Activated CD8-positive, alpha-beta memory T cell treated with anti-CD3 and anti-CD28 coated beads, Interleukin-2, amount 50 U/mL, for 1 hour (primary cell): ENCODE measurements around the gene DDX50.
A peak's percentile ranks its signal among the peaks of the same experiment; 100 is the strongest.
"Not testable (repeated sequence)": the region's sequence is repeated elsewhere in the genome, so short reads cannot be mapped to it uniquely, and the experiment has no call there.

ENCODE experiments used
- DNase-seq: peaks from one replicate; pipeline ENCODE4 v3.0.0-alpha.2; 2020; ENCODE audit errors: extremely low read depth

Gene DDX50

DNA sequence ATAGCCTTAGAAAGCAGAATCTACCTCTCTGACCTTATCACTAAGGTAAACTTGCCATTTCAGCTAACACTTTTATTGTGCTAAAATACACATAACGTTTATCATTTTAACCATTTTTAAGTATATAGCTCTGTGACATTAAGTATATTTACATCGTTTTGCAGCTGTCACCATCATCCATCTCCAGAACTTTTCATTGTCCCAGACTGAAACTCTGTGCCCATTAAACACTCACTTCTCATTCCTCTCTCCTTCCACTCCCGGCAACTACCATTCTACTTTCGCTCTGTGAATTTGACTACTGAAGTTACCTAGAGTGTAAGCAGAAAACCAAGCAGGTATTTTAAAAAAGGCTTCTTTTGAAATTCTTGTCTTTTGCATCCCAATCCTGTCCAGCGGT lies 1.3 kb downstream of the DDX50 start:
- no peak for DNase-seq

DNA sequence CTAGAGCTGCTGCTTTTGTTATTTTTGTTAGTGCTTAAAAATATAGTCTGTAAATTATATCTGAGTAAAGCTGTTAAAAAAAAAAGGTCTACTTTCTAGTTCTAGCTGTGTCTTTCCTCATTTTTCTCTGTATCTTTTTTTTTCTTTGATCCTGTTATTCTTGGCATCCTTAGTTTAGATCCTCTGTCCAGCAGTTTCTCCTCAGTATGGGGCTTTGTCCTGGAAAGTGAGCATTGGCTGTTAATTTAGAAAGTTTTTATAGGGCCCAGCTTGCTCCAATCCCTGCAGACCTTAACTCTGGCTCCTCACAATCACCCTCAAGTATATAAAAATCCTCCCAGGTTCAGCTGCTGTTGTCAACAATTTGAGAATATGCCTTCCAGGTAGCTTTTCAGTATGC lies 23.5 kb downstream of the DDX50 start:
- DNase-seq: no peak

DNA sequence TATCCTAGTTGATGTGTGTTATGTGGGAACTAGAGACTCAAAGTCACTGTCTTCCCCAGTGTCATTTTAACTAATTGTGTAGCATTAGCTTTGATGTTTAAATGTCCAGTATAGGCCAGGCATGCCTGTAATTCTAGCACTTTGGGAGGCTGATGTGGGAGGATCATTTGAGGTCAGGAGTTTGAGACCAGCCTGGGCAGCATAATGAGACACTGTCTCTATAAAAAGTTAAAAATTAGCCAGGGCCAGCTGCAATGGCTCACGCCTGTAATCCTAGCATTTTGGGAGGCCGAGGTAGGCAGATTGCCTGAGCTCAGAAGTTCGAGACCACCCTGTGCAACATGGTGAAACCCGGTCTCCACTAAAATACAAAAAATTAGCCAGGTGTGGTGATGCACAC lies 24.4 kb downstream of the DDX50 start:
- no peak for DNase-seq

DNA sequence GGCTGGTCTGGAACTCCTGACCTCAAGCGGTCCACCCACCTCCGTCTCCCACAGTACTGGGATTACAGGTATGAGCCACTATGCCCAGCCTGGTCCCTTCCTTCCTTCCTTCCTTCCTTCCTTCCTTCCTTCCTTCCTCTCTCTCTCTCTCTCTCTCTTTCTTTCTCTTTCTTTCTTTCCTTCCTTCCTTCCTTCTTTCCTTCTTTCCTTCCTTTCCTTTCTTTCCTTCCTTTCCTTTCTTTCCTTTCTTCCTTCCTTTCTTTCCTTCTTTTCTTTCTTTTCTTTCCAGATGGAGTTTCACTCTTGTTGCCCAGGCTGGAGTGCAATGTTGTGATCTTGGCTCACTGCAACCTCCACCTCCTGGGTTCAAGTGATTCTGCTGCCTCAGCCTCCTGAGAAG lies 28.0 kb downstream of the DDX50 start:
- DNase-seq: not testable (repeated sequence)

- not testable (repeated sequence) for DNase-seq
These were observed 28.8 kb downstream of the DDX50 start for GRCh38 chr10:68929888-68930287.

GRCh38 chr10:68932860-68933259 lies 31.7 kb downstream of the DDX50 start:
- not testable (repeated sequence) for DNase-seq

DNA sequence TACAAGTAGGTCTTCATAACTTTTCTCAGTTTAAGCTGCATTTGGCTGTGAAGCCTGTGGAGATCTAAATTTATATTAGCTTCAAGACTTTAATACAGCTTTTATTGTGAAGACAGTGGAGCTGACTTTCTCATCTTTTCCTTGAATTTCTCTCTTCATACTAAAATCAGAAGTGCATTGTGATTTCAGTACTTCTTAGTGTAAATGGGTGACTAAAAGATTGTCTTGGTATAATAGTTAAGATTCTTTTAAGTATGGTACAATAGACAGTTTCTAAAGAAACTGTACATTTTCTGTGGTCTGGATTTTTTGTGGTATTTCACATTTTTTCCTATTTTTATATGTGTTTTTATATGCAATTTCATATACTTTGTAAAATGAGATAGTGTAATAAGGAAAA lies 33.9 kb downstream of the DDX50 start:
- no peak for DNase-seq

- no peak for DNase-seq
These were observed 37.0 kb downstream of the DDX50 start for GRCh38 chr10:68938117-68938516.

GRCh38 chr10:68938884-68939283 lies 37.8 kb downstream of the DDX50 start:
- DNase-seq: no peak

DNA sequence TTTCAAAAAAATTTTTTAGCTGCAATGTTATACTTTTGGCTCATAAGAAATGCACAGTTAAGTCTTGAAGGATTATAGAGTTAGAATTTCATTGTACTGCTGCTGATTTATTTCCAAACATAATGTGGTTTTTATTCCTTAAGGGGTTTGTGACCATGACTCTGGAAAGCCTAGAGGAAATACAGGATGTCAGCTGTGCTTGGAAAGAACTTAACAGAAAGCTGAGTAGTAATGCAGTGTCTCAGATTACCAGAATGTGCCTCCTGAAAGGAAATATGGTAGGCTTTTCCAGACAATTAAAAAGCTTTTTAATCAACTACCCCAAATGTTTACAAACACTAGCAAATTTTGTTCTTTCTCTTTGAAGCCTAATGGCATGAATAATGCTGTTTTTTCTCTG lies 39.8 kb downstream of the DDX50 start:
- not testable (repeated sequence) for DNase-seq

GRCh38 chr10:68950598-68950997 lies 49.5 kb downstream of the DDX50 start:
- no peak for DNase-seq

- no peak for DNase-seq
These were observed 53.8 kb downstream of the DDX50 start for GRCh38 chr10:68954904-68955303.

DNA sequence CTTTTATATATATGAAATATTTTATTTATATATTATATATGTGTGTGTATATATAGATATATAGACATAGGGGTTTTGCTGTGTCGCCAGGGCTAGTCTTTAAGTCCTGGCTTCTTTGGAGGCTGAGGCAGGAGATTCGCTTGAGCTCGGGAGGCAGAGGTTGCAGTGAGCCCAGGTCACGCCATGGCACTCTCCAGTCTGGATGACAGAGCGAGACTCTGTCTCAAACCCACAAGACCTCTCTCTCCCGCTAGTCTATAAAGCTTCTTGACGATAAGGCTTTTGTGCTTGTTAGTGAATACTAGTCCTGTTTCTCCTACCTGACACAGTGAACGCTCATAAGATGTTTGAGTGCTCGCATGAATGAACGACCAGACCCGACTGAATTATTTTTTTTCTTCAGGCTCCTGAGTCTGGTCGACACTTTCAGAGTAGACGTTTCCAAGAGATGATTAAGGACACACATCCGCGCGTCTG lies 54.3 kb downstream of the DDX50 start:
- no peak for DNase-seq

DNA sequence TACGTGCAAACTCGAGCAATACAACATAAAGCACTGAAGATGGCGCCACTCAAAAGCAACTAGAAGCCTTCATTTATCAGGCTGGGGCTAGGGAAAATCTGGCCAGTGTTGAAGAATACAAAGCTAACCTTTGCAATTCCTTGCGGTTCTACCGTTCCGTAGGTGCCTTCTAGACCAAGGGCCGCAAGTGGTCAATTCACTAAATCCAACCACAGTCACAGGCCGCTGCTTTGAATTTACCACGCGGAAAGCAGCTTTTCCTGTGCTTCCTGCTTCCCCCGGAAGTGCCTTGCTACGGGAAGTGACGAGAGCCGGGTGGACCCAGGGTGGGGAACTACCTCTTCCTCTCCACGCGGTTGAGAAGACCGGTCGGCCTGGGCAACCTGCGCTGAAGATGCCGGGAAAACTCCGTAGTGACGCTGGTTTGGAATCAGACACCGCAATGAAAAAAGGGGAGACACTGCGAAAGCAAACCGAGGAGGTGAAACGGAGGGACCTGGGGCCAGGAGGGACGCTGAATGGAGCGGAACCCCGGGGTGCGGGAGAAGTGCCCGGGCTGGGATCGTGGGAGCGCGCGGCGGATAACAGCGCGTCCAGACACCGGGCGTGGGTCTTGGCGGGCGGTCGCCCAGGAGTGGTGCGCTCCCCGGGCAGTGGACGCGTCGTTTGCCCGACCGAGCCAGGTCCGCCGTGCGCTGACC lies 54.9 kb downstream of the DDX50 start, which contains the start of gene DDX21:
TSS of gene DDX21 (plus strand) at position 339 of the 701 bp plus-strand sequence. CDS start at position 395, 56 bp downstream.
- DNase-seq: peak; percentile 76

DNA sequence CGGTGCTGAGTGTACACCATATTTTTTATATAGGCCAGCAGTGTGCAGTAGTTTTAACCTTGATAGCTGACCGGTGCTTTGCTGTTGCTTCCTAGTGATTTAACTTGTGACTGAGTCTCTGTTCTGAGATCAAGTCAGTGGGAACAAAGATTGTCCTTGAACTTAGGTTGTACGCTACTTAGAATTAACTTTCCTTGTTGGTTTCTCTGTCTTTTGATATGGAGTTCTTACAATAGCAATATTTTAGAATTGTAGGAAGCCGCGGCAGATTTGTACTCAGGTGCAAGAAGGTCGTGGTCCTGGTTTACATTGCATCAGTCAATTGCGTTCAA lies 56.1 kb downstream of the DDX50 start:
- DNase-seq: no peak

DNA sequence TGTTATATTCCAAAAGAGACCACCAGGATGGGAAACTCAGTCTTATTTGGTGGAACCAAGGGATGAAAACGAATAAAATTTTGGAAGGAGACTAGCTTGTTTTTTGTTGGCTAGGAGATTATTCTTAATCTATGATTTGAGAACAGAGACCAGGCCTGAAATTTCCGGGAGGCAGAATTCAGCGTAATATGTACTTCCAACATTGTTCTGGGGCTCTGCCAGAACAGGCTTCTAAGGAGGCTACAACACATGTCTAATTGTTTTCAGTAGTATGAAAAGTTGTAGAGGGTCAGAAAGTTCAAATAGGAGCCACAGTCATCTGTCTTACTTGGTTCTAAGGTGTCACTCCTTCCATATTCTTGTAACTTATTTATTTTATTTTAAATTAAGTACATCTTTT lies 56.5 kb downstream of the DDX50 start:
- DNase-seq: no peak

DNA sequence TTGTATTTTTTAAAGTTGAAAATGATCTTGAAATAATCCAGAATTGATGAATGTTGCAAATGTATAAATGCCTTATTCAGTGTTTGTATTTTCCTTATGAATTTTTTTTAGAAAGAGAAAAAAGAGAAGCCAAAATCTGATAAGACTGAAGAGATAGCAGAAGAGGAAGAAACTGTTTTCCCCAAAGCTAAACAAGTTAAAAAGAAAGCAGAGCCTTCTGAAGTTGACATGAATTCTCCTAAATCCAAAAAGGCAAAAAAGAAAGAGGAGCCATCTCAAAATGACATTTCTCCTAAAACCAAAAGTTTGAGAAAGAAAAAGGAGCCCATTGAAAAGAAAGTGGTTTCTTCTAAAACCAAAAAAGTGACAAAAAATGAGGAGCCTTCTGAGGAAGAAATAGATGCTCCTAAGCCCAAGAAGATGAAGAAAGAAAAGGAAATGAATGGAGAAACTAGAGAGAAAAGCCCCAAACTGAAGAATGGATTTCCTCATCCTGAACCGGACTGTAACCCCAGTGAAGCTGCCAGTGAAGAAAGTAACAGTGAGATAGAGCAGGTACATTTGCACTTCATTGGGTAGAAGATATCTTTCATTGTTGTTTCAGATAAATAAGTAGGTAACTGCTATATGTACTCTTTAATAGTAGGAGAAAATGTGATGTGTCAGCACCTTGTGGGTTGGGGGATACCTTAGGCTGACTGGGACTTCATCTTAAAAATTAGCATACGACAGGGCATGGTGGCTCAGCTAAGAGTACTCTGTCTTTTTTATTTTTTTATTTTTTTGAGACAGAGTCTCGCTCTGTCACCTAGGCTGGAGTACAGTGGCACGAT lies 58.8 kb downstream of the DDX50 start:
- no peak for DNase-seq

DNA sequence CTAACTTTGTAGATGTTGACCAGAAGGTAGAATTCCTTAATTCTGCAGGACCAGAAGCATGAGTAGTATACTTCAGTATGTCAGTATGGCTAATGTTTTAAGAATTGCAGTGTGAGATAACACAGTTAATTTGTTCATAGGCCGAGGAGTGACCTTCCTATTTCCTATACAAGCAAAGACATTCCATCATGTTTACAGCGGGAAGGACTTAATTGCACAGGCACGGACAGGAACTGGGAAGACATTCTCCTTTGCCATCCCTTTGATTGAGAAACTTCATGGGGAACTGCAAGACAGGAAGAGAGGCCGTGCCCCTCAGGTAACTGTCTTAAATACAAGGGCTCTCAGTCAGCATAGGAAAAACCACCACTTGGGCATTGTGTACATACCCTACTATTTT lies 62.0 kb downstream of the DDX50 start:
- DNase-seq: no peak

GRCh38 chr10:68973975-68974374 lies 72.9 kb downstream of the DDX50 start:
- no peak for DNase-seq

- DNase-seq: not testable (repeated sequence)
These were observed 74.9 kb downstream of the DDX50 start for GRCh38 chr10:68975936-68976473.

- not testable (repeated sequence) for DNase-seq
These were observed 78.6 kb downstream of the DDX50 start for GRCh38 chr10:68979738-68980137.

GRCh38 chr10:68981074-68981473 lies 80.0 kb downstream of the DDX50 start:
- DNase-seq: no peak

GRCh38 chr10:68982389-68982788 lies 81.3 kb downstream of the DDX50 start:
- DNase-seq: no peak
